Measurements from ENCODE around the gene TIGD3.
"Not testable (repeated sequence)": the region's sequence is repeated elsewhere in the genome, so short reads cannot be mapped to it uniquely, and the experiment has no call there.

TIGD3 gene

DNA sequence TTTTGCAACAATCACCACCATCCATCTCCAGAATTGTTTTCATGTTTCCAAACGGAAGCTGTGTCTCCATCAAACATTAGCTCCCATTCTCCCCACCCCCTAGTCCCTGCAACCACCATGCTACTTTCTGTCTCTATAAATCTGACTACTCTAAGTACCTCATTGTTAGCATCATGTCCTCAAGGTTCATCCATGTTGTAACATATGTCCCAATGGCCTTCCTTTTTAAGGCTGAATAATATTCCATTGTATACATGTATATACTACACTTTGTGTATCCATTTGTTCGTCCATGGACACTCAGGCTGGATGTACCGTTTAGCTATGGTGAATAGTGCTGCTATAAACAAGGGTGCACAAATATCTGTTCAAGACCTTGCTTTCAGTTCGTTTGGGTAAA lies 29.1 kb upstream of the TIGD3 start:
- DNase-seq (ENCODE audit: low spot score), result no peak
- no peak for FAIRE-seq

DNA sequence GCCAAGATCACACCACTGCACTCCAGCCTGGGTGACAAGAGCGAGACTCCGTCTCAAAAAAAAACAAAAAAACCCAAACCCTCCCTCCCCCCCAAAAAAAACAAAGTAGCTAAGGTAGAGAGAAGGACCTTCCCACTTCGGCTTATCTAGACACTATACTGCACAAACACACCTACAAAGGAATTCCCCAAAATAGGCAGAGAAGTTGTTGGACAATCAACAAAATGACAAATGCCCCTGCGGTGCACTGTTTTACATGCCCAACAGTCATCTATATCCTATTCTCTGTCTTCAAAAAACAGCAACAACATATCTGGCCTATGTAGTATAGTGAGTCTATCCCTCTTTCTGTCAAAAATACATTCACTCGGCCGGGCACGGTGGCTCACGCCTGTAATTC lies 27.5 kb upstream of the TIGD3 start:
- FAIRE-seq, result no peak
- no peak for DNase-seq (ENCODE audit: low spot score)

DNA sequence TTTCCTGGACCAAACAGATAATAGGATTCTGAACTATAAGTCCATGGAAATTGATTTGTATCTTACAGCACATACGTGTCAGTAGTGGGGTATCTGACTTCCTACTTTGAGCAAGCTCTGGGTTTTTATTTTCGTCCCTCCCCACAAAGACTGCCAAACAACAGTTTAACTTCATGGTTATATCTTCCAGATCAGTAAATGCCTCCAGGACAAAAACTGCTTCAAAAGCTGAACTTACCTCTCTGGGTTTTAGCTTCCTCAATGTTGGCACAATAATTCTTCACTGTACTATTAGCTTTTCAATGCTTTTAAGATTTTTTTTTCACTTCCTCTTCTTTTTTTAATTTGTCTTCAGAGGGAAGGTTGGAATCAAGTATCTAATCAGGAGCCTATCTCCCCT lies 25.1 kb upstream of the TIGD3 start:
- DNase-seq (ENCODE audit: low spot score) (no peak), FAIRE-seq (no peak)

DNA sequence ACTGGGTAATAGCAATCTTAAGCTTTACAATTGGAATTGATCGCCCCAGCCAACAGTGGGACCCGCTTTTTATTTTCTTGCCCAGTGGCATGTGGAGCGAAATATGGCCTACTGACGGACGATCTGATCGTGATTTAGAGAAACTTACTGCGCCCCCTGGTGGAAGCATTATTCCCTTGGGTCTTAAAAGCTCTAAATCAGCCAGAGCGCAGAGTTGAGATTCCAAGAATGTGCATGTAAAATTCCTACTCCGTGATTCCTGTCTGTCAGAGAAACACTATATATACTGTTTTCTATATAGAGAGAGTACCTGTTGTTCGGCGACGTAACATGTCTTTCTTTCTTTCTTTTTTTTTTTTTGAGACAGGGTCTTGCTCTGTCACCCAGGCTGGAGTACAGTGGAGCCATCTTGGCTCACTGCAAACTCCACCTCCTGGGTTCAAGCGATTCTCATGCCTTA lies 24.6 kb upstream of the TIGD3 start:
- DNase-seq (ENCODE audit: low spot score), result peak; percentile 72

DNA sequence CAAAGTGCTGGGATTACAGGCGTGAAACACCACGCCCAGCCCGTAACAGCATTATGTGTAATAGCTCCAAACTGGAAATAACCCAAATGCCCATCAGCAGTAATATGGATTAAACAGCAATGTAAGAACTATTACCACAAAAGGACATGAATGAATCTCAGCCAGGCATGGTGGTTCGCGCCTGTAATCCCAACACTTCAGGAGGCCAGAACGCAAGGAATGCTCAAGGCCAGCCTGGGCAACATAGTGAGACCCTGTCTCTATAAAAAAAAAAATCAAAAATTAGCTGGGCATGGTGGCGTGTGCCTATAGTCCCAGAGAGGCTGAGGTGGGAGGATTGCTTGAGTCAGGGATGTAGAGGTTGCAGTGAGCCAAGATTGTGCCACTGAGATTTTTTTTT lies 24.0 kb upstream of the TIGD3 start:
- no peak for DNase-seq (ENCODE audit: low spot score)
- no peak for FAIRE-seq

More for the DNA sequence above, 24.6 kb upstream of the TIGD3 start:
- FAIRE-seq, result no peak

DNA sequence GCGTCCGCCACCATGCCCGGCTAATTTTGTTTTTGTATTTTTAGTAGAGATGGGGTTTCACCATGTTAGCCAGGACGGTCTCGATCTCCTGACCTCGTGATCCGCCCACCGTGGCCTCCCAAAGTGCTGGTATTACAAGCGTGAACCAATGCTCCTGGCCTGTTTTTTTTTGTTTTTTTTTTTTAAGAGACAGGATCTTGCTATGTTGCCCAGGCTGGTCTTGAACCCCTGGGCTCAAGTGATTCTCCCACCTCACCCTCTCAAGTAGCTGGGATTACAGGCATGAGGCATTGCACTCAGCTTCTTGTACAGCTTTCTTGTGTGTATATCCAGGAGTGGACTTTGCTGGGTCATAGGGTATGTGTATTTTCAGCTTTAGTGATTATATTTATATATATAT lies 22.0 kb upstream of the TIGD3 start:
- not testable (repeated sequence) for FAIRE-seq; DNase-seq (ENCODE audit: low spot score)

DNA sequence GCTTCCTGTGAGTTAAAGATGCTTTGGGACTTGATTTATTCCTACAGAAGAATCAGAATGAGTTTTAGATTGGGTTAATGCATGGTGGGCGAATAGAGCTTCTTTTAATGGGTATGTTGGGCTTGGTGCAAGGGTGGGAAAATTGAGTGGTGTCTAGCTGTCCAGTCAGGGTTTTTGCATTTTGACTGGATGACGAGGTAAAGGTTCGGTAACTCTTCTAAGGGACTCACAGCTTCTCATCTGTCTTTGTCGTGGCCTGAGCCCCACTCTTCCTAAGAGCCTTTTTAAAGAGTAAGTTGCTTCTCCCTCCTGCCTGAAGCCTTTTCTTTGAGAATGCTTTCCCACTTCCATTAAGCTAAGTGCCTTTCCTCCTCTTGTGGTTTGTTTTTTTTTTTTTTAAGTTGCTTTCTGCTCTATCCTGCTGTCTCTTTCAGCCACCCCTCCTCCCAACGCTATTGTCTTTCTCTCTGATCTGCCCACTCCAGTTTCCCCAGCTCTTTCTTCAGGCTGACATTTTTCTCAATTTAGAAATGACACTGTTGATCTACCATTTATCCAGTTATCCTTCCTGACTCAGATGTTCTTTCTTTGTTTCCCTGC lies 19.8 kb upstream of the TIGD3 start:
- no peak for FAIRE-seq
- no peak for DNase-seq (ENCODE audit: low spot score)

DNA sequence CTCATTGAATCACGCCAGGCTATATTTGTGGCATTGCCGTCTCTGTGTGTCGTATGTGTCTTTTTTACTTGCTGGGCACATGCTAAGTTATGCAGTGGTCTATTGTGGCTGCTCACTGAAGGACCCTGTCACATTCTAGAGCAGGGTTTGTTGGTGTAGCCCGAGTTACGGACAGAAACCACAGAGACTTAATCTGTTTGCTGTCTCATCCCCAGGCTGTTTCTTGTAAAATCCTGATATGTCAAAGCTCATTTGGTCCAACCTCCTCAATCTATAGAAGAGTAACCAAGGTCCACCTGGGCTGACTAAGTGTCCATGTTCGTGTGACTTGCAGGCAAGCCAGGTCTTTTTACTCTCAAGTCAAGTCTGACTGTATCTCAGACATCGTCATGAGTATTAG lies 15.9 kb upstream of the TIGD3 start:
- DNase-seq (ENCODE audit: low spot score), result no peak
- no peak for FAIRE-seq

DNA sequence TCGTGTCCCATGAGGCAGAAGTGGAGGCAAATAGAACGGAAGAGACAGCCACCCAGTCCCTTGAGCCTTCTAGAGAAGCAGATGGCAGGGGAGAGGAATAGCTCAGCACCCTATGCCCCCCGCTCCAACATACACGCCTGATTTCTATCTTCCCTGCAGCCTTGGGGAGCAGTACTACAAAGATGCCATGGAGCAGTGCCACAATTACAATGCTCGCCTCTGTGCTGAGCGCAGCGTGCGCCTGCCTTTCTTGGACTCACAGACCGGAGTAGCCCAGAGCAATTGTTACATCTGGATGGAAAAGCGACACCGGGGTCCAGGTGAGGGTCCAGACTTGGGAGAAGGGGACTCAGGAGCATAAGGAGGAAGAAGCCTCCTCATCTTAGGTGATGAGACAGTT lies 14.3 kb upstream of the TIGD3 start:
- no peak for FAIRE-seq
- DNase-seq (ENCODE audit: low spot score), result no peak

DNA sequence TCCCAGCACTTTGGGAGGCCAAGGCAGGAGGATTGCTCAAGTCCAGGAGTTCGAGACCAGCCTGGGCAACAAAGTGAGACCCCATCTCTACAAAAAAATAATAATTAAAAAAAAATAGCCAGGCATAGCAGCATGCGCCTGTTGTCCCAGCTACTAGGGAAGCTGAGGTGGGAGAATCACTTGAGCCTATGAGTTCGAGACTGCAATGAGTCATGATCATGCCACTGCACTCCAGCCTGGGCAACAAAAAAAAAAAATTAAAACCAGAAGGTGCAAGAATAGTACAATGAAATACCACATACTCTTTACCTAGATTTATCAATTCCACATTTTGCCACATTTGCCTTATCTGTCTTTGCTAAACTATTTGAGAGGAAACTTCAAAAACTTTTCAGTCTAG lies 12.7 kb upstream of the TIGD3 start:
- FAIRE-seq, result no peak
- no peak for DNase-seq (ENCODE audit: low spot score)

DNA sequence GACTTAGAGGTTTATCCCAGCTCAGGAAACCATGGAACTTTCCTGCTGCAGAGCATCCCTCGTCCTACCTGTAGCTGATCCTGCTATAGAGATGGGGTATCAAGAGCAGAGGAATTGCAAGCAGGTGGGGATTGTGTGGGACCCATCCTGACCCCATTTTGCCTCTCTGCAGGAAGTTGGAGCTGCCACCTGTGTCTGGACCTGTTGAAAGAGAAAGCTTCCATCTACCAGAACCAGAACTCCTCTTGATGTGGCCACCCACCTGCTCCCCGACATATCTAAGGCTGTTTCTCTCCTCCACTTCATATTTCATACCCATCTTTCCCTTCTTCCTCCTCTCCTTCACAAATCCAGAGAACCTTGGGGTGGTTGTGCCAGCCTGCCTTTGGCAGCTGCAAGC lies 3.0 kb upstream of the TIGD3 start:
- DNase-seq (ENCODE audit: low spot score) (no peak), FAIRE-seq (no peak)

DNA sequence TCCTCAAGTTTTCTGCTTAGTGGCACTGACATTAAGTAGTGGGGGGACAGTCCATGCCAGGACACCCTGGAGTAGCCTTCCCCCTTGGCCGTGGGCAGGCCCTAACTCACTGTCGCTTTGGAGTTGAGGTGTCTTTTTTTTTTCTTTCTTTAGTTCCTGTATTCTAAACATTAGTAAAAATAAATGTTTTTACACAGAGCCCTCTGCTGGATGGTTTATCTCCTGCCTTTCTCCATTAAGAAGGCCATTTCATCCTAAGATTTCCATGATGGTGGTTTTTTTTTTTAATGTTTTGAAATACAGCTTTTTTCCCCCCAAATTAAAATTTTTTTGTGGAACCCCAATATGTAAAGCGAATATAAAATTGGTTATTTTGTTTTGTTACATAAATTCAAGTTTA lies 1.8 kb upstream of the TIGD3 start:
- no peak for DNase-seq (ENCODE audit: low spot score)
- no peak for FAIRE-seq

DNA sequence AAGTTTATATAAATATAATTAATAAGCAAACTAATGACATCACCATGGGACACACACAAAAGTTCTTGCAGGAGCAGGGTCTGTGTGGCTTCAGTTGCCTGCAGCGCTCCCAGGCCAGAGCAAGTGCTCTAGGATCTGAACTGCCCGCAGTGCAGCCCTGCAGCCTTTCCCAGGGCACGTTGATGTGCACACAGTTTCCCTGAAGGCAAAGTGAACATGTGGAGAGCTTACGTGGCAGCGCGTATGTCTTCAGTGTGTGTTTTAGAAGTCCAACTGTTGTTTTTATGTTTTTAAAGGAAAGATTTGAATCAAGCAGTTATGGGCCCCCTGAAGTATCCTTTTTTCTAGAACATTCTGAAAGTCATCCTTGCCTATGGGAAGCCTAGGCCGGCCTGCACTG lies 1.2 kb upstream of the TIGD3 start:
- no peak for DNase-seq (ENCODE audit: low spot score)
- no peak for FAIRE-seq

DNA sequence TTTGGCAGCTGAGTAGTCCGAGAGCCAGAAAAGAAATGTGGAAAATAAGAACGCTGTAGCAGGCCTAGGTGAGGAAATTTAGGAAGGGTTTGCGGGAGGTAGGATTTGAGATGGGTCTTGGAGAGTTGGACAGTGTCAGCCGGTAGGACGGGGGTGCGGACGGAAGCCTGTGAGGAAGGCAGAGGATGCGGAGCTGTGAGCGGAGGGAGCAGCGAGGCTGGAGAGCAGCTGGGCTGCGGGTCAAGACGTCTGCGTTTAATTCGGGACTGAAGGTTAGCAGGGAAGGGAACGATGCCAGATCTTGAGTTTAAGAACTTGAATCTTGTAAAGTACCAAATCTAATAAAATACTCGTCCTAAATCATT lies 669 bp upstream of the TIGD3 start:
- FAIRE-seq, result no peak
- DNase-seq (ENCODE audit: low spot score), result no peak

DNA sequence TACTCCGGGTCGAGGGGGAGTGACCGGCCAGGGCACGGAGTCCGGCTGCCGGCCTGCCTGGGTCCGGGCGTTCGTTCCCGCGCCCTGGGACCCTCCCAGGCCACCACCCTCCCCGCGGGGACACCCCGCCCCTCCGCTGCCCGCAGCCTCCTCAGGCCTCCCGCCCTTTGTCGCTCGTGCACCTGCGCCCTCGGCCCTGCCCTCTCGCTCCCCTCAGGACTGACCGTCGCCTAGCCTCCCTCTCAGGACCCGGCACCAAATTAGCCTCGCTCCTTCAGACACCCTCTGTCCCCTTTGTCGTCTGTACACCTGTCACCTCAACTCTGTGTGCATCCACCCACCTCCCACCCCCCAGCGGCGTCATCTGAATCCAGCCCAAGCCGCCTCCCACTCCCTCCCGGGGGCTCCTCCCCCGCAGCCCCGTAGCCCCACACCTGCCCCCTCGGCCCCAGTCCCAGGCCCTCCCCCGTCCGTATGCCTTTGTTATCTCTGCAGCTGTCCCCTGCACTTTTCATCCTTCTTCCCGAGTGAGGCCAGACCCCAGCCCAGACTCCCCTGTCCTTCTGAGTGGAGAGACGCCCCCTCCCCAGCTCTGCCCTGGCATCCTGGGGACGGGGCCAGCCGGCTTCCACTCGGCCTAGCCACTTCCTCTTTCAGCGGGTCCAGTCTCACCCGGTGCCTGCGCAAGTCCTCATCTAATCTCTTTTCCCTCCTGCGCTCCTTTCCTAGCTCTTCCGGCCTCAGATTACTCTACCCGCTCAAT lies 643 bp downstream of the TIGD3 start:
- peak; percentile 60 for DNase-seq (ENCODE audit: low spot score)
- FAIRE-seq, result no peak

DNA sequence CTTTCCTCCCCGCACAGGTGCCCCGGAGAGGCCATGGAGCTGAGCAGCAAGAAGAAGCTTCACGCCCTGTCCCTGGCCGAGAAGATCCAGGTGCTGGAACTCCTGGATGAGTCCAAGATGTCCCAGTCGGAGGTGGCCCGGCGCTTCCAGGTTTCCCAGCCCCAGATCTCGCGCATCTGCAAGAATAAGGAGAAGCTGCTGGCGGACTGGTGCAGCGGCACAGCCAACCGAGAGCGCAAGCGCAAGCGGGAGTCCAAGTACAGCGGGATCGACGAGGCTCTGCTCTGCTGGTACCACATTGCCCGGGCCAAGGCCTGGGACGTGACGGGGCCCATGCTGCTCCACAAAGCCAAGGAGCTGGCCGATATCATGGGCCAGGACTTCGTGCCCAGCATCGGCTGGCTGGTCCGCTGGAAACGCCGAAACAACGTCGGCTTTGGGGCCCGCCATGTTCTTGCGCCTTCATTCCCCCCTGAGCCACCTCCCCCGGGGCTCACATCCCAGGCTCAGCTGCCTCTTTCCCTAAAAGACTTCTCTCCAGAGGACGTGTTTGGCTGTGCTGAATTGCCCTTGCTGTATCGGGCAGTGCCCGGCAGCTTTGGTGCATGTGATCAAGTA lies 1.3 kb downstream of the TIGD3 start:
- FAIRE-seq, result no peak

DNA sequence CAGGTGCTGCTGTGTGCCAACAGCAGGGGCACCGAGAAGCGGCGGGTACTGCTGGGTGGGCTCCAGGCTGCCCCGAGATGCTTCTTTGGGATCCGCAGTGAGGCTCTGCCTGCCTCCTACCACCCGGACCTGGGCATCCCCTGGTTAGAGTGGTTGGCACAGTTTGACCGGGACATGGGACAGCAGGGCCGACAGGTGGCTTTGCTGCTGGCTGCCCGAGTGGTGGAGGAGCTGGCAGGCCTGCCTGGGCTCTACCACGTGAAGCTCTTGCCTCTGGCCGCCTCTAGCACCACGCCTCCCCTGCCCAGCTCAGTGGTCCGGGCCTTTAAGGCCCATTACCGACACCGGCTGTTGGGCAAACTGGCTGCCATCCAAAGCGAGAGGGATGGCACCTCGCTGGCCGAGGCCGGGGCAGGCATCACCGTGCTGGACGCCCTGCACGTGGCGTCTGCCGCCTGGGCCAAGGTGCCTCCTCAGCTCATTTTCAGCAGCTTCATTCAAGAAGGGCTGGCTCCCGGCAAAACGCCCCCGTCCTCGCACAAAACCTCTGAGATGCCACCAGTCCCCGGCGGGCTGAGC lies 1.9 kb downstream of the TIGD3 start:
- no peak for FAIRE-seq

More for the DNA sequence above, 1.3 kb downstream of the TIGD3 start:
- DNase-seq (ENCODE audit: low spot score), result no peak

DNA sequence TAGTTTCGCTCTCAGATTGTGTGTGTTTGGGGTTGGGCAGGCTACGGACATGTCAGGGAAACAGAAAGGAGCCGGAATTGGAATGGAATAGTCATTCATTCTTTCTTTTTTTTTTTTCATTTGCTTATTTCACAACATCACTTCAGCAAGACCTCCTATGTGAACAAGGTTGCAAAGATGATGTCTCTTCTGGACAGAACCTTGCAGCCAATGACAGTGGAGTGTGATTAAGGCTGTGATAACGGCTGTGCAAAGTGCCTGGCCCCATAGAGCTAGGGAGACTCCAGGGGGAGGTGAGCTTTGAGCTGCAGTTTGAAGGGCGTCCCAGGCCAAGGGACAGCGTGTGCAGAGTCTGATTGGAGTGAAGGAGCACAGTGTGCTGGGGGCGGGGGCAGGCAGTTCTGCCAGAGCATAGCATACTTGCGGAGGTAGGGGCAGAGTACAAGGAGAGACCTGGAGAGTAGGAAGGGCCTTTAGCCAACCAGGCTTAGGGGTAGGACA lies 3.4 kb downstream of the TIGD3 start:
- DNase-seq (ENCODE audit: low spot score) (no peak), FAIRE-seq (peak; percentile 30)

More for the DNA sequence above, 1.9 kb downstream of the TIGD3 start:
- no peak for DNase-seq (ENCODE audit: low spot score)

DNA sequence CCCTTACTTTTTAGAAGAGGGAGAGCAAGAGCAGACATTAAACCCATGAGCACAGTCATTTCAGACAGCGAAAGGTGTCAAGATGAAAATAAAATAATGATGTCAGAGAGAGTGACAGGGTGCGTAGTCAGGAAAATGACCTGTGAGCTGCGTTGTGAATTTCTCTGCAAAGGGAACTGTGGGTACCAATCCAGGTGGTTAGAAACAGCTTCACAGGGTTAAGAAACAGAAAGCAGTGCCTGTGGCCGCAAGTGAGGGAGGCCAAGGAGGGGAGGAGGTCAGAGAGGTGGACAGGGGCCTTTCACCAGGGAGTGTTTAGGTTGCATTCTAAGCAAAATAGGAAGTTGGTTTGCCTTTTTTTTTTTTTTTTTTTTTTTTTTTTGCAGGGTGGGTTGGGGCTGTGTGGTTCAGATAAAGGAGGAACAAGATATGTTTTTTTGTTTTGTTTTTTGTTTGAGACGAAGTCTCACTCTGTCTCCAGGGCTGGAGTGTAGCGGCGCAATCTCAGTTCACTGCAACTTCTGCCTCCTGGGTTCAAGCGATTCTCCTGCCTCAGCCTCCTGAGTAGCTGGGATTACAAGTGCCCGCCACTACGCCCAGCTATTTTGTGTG lies 7.9 kb downstream of the TIGD3 start:
- DNase-seq (ENCODE audit: low spot score) (no peak), FAIRE-seq (no peak)

DNA sequence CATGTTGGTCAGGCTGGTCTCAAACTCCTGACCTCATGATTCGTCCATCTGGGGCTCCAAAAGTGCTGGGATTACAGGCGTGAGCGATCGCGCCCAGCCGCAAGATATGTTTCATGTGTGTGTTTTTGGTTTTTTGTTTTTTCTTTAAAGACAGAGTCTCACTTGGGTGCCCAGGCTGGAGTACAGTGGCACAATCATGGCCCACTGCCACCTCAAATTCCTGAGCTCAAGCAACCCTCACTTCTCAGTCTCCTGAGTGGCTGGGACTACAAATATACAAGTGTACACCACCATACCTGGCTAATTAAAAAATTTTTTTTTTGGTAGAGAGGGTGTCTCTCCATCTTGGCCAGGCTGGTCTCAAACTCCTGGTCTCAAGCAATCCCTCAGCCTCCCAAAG lies 8.4 kb downstream of the TIGD3 start:
- FAIRE-seq, result no peak
- no peak for DNase-seq (ENCODE audit: low spot score)

DNA sequence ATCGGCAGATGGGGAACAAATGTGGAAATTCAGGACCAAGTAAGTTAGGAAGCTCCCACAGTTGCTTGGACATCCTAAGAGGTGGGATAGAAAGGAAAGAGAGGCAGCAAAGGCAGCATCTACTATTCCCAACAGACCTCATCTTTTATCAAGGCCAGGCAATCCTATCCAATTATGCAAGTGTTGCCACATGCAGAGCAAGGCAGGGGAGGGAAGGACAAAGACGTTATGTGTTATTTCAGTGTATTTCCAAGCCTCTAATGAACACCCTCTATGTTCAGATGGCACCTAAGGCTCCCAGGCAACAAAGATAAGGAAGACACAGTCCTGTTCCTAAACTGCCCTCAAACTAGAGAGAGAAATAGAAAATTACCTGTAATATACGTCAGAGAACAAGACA lies 9.2 kb downstream of the TIGD3 start:
- no peak for DNase-seq (ENCODE audit: low spot score)
- FAIRE-seq, result no peak

DNA sequence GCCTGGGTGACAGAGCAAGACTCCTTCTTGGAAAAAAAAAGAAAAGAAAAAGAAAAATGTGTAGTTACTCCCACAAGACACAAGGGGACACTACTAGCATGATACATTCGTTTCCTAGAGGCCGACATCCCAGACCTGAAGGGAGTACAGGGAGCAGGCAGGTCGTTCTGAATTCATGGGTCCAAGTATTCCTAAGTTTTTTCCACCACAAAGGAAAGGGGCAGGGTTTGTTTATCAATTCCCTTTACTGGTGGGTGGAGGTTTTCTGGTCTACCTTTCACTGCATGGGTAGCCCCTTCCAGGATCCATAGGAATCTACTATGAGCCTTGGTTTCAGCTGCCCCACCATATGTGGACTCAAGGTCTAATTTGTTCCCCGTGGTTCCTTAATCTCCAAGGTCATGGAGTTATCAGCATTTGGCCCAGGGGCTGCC lies 11.8 kb downstream of the TIGD3 start:
- FAIRE-seq (no peak), DNase-seq (ENCODE audit: low spot score) (peak; percentile 77)
